ENCODE results near the gene VPREB1.
A peak's percentile ranks its signal among the peaks of the same experiment; 100 is the strongest.
"Not testable (repeated sequence)": the region's sequence is repeated elsewhere in the genome, so short reads cannot be mapped to it uniquely, and the experiment has no call there.

The VPREB1 gene

GRCh38 chr22:22289666-22290065 is 45.1 kb downstream of the VPREB1 start:
- DNase-seq; intact Hi-C loops (cut with DNase I): not testable (repeated sequence)

DNA sequence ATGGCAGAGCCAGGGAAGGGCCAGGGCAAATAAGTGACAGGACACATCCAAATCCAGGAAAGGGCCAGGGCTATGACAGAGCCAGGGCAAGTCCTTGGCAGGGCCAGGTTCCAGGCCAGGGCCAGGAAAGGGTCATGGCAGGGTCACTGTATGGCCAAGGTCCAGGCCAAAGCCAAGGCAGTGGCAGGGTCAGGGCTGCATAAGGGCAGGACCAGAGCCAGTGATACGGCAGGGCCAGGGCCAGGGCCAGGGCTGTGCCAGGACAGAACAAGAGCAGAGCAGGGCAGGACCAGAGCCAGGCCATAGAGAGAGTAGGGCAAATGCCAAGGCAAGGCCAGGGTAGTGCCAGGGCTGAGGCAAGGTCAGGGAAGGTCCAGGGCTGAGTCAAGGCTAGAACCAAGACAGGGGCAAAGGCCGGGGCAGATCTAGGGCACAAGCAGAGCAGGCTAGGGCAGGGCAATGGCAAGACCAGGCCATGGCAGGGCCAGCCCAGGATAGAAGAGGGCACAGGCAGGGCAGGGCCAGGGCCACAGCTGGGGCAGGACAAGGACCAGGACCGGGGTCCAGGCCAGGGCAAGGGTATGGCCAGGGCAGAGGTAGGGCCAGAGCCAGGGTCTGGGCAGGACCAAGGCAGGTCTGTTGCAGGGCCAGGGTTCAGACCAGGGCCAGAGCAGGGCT is 46.7 kb downstream of the VPREB1 start:
- intact Hi-C loops (cut with DNase I) = not testable (repeated sequence)
- peak in 1 of 10 donors; percentile 52 for DNase-seq

DNA sequence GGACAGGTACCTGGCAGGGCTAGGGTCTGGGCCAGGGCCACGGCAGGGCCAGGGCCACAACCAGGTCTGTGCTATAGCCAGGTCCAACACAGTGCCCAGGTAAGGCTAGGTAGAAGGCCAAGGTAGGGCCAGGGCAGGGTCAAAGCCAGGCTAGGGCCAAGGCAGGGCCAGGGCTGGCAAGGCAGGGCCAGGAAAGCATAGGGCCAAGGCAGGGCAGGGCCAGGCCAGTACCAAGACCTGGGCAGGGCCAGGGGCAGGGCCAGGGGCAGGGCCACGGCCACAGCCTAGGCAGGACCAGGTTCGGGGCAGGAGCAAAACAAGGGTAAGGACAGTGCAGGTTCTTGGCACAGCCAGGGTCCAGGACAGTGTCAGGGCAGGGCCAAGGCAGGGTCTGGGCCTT is 48.1 kb downstream of the VPREB1 start:
- intact Hi-C loops (cut with DNase I) = not testable (repeated sequence)
- peak in 1 of 10 donors; percentile 59 for DNase-seq

DNA sequence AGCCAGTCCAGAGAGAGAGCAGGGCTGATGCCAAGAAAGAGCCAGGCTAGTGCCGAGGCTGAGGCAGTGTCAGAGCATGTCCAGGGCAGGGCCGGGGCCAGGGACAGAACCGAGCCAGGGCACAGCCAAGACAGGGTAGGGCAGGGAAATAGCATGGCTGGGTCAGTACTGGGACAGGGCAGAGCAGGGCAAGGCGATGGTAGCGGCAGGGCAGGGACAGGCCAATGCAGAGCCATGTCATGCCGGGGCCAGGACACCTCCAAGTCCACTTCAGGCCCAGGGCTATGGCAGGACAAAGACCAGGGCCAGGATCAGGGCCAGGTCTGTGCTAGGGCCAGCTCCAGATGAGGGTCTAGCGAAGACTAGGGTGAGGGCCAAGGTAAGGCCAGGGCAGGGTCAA is 48.9 kb downstream of the VPREB1 start:
- intact Hi-C loops (cut with DNase I) = not testable (repeated sequence)
- DNase-seq = peak in 1 of 10 donors; percentile 79

DNA sequence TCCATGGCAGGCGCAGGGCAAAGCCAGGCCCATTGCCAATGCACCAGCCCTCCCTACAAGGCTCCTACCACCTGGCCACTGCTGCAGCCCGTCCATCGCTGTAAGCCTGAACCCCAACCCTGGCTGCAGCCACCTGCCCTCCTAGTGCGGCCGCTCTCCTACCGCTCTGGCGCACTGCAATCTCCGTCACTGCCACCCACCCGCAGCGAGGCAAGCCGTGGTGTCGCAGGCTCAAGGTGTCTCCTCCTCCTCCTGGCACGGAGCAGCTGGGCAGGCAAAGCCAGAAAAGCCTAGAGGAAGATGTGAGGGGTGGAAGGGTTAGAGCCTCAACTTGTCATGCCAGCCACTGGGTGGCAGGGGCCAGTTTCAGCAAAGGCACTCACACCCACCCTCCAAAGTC is 50.1 kb downstream of the VPREB1 start:
- intact Hi-C loops (cut with DNase I) = not testable (repeated sequence)

More for the DNA sequence above, 50.1 kb downstream of the VPREB1 start:
- DNase-seq = peak in 3 of 10 donors; percentile 72 to 77 (median 76)
